Mesenchymal stem cell (in vitro differentiated cells and primary cell): Measurements from ENCODE around the gene FAM50B.
"Not testable (repeated sequence)": the region's sequence is repeated elsewhere in the genome, so short reads cannot be mapped to it uniquely, and the experiment has no call there.

Experiments used
- DNase-seq: peaks from one replicate; pipeline ENCODE4 v3.0.0-alpha.2; 2013
- H2AFZ ChIP-seq: one replicate; pipeline ENCODE4 v1.6.1; 2013; ENCODE audit warnings: low read depth, mild to moderate bottlenecking, control low read depth, inconsistent platforms, low read length, moderate library complexity
- H2AK5ac ChIP-seq: 2 replicates; pipeline ENCODE4 v1.6.1; 2013; ENCODE audit warnings: low read length, moderate library complexity, mild to moderate bottlenecking, inconsistent platforms; ENCODE audit not compliant: severe bottlenecking
- H2BK120ac ChIP-seq: one replicate; pipeline ENCODE4 v1.6.1; 2013; ENCODE audit warnings: low read depth, mild to moderate bottlenecking, inconsistent platforms, low read length, moderate library complexity
- H2BK12ac ChIP-seq, 2 experiments: one replicate each; pipeline ENCODE4 v1.6.1; 2013; ENCODE audit warnings: inconsistent platforms in 2 of 2, low read length in 2 of 2, mild to moderate bottlenecking in 2 of 2, moderate library complexity in 2 of 2, control low read depth in 1 of 2
- H2BK15ac ChIP-seq: one replicate; pipeline ENCODE4 v1.6.1; 2013; ENCODE audit warnings: mild to moderate bottlenecking, low read depth, inconsistent platforms; ENCODE audit not compliant: poor library complexity, severe bottlenecking
- H2BK5ac ChIP-seq: 2 replicates; pipeline ENCODE4 v1.6.1; 2013; ENCODE audit warnings: low read depth, mild to moderate bottlenecking, low read length, control low read depth, inconsistent platforms; ENCODE audit not compliant: poor library complexity, severe bottlenecking
- H3K14ac ChIP-seq, 2 experiments: one replicate each; pipeline ENCODE4 v1.6.1; 2013; ENCODE audit warnings: inconsistent platforms in 2 of 2, low read length in 2 of 2, control low read depth in 1 of 2, mild to moderate bottlenecking in 1 of 2, moderate library complexity in 1 of 2
- H3K18ac ChIP-seq, 2 experiments: one replicate each; pipeline ENCODE4 v1.6.1; 2013; ENCODE audit warnings: inconsistent platforms in 2 of 2, low read length in 2 of 2, control low read depth in 1 of 2, low read depth in 1 of 2, mild to moderate bottlenecking in 1 of 2
- H3K23ac ChIP-seq, 2 experiments: one replicate each; pipeline ENCODE4 v1.6.1; 2013; ENCODE audit warnings: inconsistent platforms in 2 of 2, low read length in 2 of 2, mild to moderate bottlenecking in 2 of 2, moderate library complexity in 2 of 2, control low read depth in 1 of 2
- H3K27ac ChIP-seq: 2 replicates; pipeline ENCODE4 v1.5.1; 2013; ENCODE audit warnings: mild to moderate bottlenecking, moderate library complexity, low read length, control low read depth, inconsistent platforms; ENCODE audit not compliant: poor library complexity, severe bottlenecking
- H3K27me3 ChIP-seq, 2 experiments: 2 replicates each; pipeline versions ENCODE4 v1.6.1 to v1.7.0; 2013; ENCODE audit warnings: low read length in 2 of 2, mild to moderate bottlenecking in 2 of 2, moderate library complexity in 2 of 2, control low read depth in 1 of 2, inconsistent platforms in 1 of 2; ENCODE audit not compliant: control insufficient read depth in 1 of 2, insufficient read depth in 1 of 2
- H3K36me3 ChIP-seq, 2 experiments: 2 replicates each; pipeline versions ENCODE4 v1.6.1 to v1.7.0; 2013; ENCODE audit warnings: low read length in 2 of 2, control low read depth in 1 of 2, inconsistent platforms in 1 of 2, low read depth in 1 of 2, mild to moderate bottlenecking in 1 of 2; ENCODE audit not compliant: insufficient read depth in 2 of 2, control insufficient read depth in 1 of 2
- H3K4ac ChIP-seq, 2 experiments: one replicate each; pipeline ENCODE4 v1.6.1; 2013; ENCODE audit warnings: inconsistent platforms in 2 of 2, low read length in 2 of 2, mild to moderate bottlenecking in 2 of 2, moderate library complexity in 2 of 2, control low read depth in 1 of 2, low read depth in 1 of 2
- H3K4me1 ChIP-seq: 2 replicates; pipeline ENCODE4 v1.6.1; 2013; ENCODE audit warnings: low read depth, low read length, control low read depth; ENCODE audit not compliant: control insufficient read depth, insufficient read depth
- H3K4me2 ChIP-seq: 2 replicates; pipeline ENCODE4 v1.6.1; 2013; ENCODE audit warnings: low read length, mild to moderate bottlenecking, inconsistent platforms; ENCODE audit not compliant: poor library complexity, severe bottlenecking
- H3K4me3 ChIP-seq, 2 experiments: 2 replicates each; pipeline versions ENCODE4 v1.5.1 to v1.7.0; 2013; ENCODE audit warnings: low read length in 2 of 2, mild to moderate bottlenecking in 2 of 2, control low read depth in 1 of 2, low read depth in 1 of 2; ENCODE audit not compliant: insufficient read depth in 1 of 2
- H3K79me1 ChIP-seq: replicated peaks from 2 replicates; pipeline ENCODE4 v1.6.1; 2013; ENCODE audit warnings: mild to moderate bottlenecking, control low read depth, low read length, inconsistent platforms; ENCODE audit not compliant: poor library complexity, severe bottlenecking
- H3K9ac ChIP-seq: 2 replicates; pipeline ENCODE4 v1.7.0; 2013; ENCODE audit warnings: mild to moderate bottlenecking, low read length, moderate library complexity
- H3K9me3 ChIP-seq: 2 replicates; pipeline ENCODE4 v1.7.0; 2013; ENCODE audit warnings: mild to moderate bottlenecking, low read length; ENCODE audit not compliant: control insufficient read depth
- H4K8ac ChIP-seq: one replicate; pipeline ENCODE4 v1.6.1; 2013; ENCODE audit warnings: inconsistent platforms, mild to moderate bottlenecking, low read length, moderate library complexity
- H4K91ac ChIP-seq: one replicate; pipeline ENCODE4 v1.6.1; 2013; ENCODE audit warnings: mild to moderate bottlenecking, low read length, inconsistent platforms
- WGBS: methylation state at CpG from one replicate; pipeline ENCODE4 v1.1.7; 2013; ENCODE audit warnings: mixed read lengths; 5-methylcytosine and 5-hydroxymethylcytosine counted together

FAM50B gene

DNA sequence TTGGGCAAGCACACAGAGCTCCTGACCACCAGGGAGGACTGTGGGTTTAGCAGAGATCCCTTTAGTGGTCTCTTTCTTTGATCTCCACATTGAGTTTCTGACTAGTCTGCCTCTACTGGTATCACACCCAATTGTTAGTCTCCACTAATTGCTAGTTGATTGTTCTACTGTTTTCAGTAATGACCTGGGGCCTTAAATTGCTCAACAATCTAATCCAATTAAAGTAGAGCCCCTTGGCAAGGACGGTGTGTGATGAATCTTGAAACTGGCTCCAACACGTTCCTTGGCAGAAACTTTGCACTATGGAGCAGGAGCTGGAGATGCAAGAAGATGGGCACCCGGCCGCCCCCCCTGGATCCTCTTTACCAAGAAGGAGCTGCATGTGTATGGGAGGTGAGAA is 12.3 kb downstream of the FAM50B start:
- H3K4me3 ChIP-seq = no peak overlapping the region
- H4K8ac ChIP-seq = no peak overlapping the region
- no peak for DNase-seq
- no peak overlapping the region for H2AFZ ChIP-seq
- peaks cover 0 to 5% of the 10 kb centered on the region in 2 experiments for H3K27me3 ChIP-seq
- no peaks in the 10 kb centered on the region for H3K36me3 ChIP-seq
- H3K79me1 ChIP-seq = no peaks in the 10 kb centered on the region
- no peak overlapping the region for H3K18ac ChIP-seq
- H3K9me3 ChIP-seq = no peaks in the 10 kb centered on the region
- H2BK12ac ChIP-seq = no peak overlapping the region
- no peaks in the 10 kb centered on the region for H3K4me1 ChIP-seq
- H2BK15ac ChIP-seq = peak overlapping the region; percentile 28
- no peak overlapping the region for H3K27ac ChIP-seq
- H3K4me2 ChIP-seq = no peak overlapping the region
- no peak overlapping the region for H3K4ac ChIP-seq
- no peak overlapping the region for H3K23ac ChIP-seq
- H4K91ac ChIP-seq = no peak overlapping the region
- H2AK5ac ChIP-seq = no peak overlapping the region
- H3K14ac ChIP-seq = no peak overlapping the region
- H3K9ac ChIP-seq = no peak overlapping the region
- no peak overlapping the region for H2BK5ac ChIP-seq
- no peak overlapping the region for H2BK120ac ChIP-seq
- 88% methylated on average over 4 of the region's 4 CpGs for WGBS

DNA sequence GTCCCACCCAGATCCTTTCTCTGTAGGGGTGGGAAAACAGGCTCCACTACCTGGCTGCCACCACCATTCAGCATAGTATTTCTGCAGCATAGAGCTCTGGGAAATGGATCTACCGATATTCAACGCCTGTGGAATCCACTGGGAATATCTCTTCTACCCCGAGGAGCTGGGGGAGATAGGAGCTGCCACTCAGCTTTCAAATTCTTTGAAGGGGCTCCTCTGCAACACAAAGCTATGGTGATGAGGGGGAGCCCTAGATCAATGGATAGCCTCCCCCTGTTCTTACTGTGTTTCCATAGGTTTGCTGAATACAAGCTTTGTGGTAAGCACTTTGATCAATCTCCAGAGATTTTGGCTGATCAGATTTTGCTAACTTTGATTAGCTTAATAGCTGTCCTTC is 12.9 kb downstream of the FAM50B start:
- H2BK15ac ChIP-seq = no peak overlapping the region
- whole genome bisulfite sequencing = 61% methylated on average over 3 of the region's 3 CpGs
- DNase-seq = no peak

DNA sequence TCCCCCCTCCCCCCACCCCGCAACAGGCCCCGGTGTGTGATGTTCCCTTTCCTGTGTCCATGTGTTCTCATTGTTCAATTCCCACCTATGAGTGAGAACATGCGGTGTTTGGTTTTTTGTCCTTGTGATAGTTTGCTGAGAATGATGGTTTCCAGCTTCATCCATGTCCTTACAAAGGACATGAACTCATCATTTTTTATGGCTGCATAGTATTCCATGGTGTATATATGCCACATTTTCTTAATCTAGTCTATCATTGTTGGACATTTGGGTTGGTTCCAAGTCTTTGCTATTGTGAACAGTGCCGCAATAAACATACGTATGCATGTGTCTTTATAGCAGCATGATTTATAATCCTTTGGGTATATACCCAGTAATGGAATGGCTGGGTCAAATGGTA is 14.1 kb downstream of the FAM50B start:
- not testable (repeated sequence) for H3K4me3 ChIP-seq, DNase-seq, H2BK12ac ChIP-seq, H2AK5ac ChIP-seq, H3K27ac ChIP-seq, H3K23ac ChIP-seq, H3K27me3 ChIP-seq, H3K36me3 ChIP-seq, H2BK120ac ChIP-seq, H3K9me3 ChIP-seq, H4K8ac ChIP-seq, H3K9ac ChIP-seq, H2BK5ac ChIP-seq, H3K14ac ChIP-seq, H3K4ac ChIP-seq, H2BK15ac ChIP-seq, H3K4me2 ChIP-seq, H3K4me1 ChIP-seq, H3K18ac ChIP-seq, H4K91ac ChIP-seq, H3K79me1 ChIP-seq, H2AFZ ChIP-seq
- WGBS = no CpG with 5 or more reads among the region's 5 CpGs

More for the DNA sequence above, 12.9 kb downstream of the FAM50B start:
- H3K27ac ChIP-seq = no peak overlapping the region
- H3K36me3 ChIP-seq = no peaks in the 10 kb centered on the region
- no peak overlapping the region for H3K9ac ChIP-seq
- no peaks in the 10 kb centered on the region for H3K9me3 ChIP-seq
- no peak overlapping the region for H3K4ac ChIP-seq
- H3K23ac ChIP-seq = no peak overlapping the region
- H2BK120ac ChIP-seq = no peak overlapping the region
- H2BK12ac ChIP-seq = no peak overlapping the region
- H3K79me1 ChIP-seq = no peaks in the 10 kb centered on the region
- H2AFZ ChIP-seq = no peak overlapping the region
- H3K18ac ChIP-seq = no peak overlapping the region
- no peak overlapping the region for H4K91ac ChIP-seq
- H3K4me1 ChIP-seq = no peaks in the 10 kb centered on the region
- H3K4me3 ChIP-seq = no peak overlapping the region
- H3K14ac ChIP-seq = no peak overlapping the region
- H3K4me2 ChIP-seq = no peak overlapping the region
- H2BK5ac ChIP-seq = no peak overlapping the region
- H2AK5ac ChIP-seq = no peak overlapping the region
- peaks cover 0 to 5% of the 10 kb centered on the region in 2 experiments for H3K27me3 ChIP-seq
- H4K8ac ChIP-seq = no peak overlapping the region

DNA sequence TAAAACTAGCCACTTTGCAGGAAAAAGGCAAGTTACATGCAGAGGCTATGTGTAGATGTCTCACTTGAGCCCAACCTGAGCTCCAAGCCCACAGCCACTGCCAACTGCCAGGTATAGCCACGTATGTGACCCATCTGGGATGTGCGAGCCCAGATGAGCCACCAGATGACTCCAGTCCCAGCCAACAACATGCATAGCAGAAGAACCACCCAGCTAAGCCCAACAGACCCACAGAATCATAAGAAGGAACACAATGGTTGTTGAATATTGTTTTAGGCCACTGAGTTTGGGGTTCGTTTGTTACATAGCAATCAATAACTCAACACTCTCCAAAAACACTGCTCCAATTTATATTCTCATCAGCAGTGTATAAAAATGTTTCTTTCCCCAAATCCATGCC is 16.3 kb downstream of the FAM50B start:
- H3K23ac ChIP-seq = no peak overlapping the region
- no peak overlapping the region for H3K27ac ChIP-seq
- H3K4me2 ChIP-seq = no peak overlapping the region
- peaks cover 0 to 5% of the 10 kb centered on the region in 2 experiments for H3K27me3 ChIP-seq
- WGBS = 80% methylated on average over 3 of the region's 3 CpGs
- no peaks in the 10 kb centered on the region for H3K36me3 ChIP-seq
- no peak overlapping the region for H3K14ac ChIP-seq
- H2AFZ ChIP-seq = no peak overlapping the region
- H3K18ac ChIP-seq = no peak overlapping the region
- H3K4me1 ChIP-seq = peaks cover 7% of the 10 kb centered on the region
- H2BK15ac ChIP-seq = no peak overlapping the region
- H3K79me1 ChIP-seq = no peaks in the 10 kb centered on the region
- no peak overlapping the region for H4K8ac ChIP-seq
- H4K91ac ChIP-seq = no peak overlapping the region
- no peak overlapping the region for H2BK12ac ChIP-seq
- DNase-seq = no peak
- H2BK5ac ChIP-seq = no peak overlapping the region
- H2BK120ac ChIP-seq = no peak overlapping the region
- H2AK5ac ChIP-seq = no peak overlapping the region
- H3K4me3 ChIP-seq = no peak overlapping the region
- H3K9ac ChIP-seq = no peak overlapping the region
- no peak overlapping the region for H3K4ac ChIP-seq
- no peaks in the 10 kb centered on the region for H3K9me3 ChIP-seq
